Stomach (tissue), 9 donors: Measurements from ENCODE around the gene SYT7. TPM values are rescaled to one million over a fixed set of nuclear protein-coding genes. Genes with fewer than 3 reads are reported as not detected.

Experiments
- DNase-seq, 2 donors: peaks; one replicate each; pipeline versions ENCODE4 v3.0.0 to v3.0.0-alpha.2; 2013 to 2019
- H3K27ac ChIP-seq, 5 donors: fragments of 200-600 bp in 4 of 5; sonication (generic) in 4 of 5; one replicate each; pipeline ENCODE4 v1.5.1; 2013 to 2019; ENCODE audit warnings: mild to moderate bottlenecking in 1 of 5, moderate library complexity in 1 of 5
- H3K27me3 ChIP-seq, 3 donors: fragments of 200-600 bp; sonication (generic); one replicate each; pipeline ENCODE4 v1.5.1; 2017 to 2019; ENCODE audit warnings: mixed run types in 1 of 3
- H3K36me3 ChIP-seq, 4 donors: fragments of 200-600 bp; sonication (generic); 1 replicate in 3 of 4; 2 replicates in 1 of 4; pipeline ENCODE4 v1.5.1; 2016 to 2019
- H3K4me1 ChIP-seq, 4 donors: fragments of 200-600 bp; sonication (generic); one replicate each; pipeline ENCODE4 v1.5.1; 2016 to 2019
- H3K4me3 ChIP-seq, 4 donors: fragments of 200-600 bp; sonication (generic) in 3 of 4; one replicate each; pipeline ENCODE4 v1.5.1; 2016 to 2019; ENCODE audit warnings: mild to moderate bottlenecking in 1 of 4
- H3K9me3 ChIP-seq, 4 donors: fragments of 200-600 bp; sonication (generic); one replicate each; pipeline ENCODE4 v1.5.1; 2016 to 2019
- CTCF ChIP-seq, 7 experiments: fragments of 450-650 bp in 4 of 7; fragments of 200-600 bp in 3 of 7; sonication (generic) in 3 of 7; IDR thresholded peaks; one replicate each; pipeline ENCODE4 v1.5.1; 2016 to 2019; ENCODE audit warnings: antibody characterized with exemption in 7 of 7, control low read depth in 2 of 7, mild to moderate bottlenecking in 1 of 7
- EP300 ChIP-seq: sonication (generic); formaldehyde crosslinking; IDR thresholded peaks from one replicate; pipeline ENCODE4 v1.6.1; 2017; ENCODE audit warnings: antibody characterized with exemption
- POLR2A ChIP-seq, 4 donors: fragments of 450-650 bp; IDR thresholded peaks; one replicate each; pipeline ENCODE4 v1.6.1; 2016; ENCODE audit warnings: antibody characterized with exemption in 4 of 4, control low read depth in 2 of 4, mild to moderate bottlenecking in 1 of 4, moderate library complexity in 1 of 4
- POLR2AphosphoS5 ChIP-seq, 3 donors: sonication (generic); formaldehyde crosslinking; IDR thresholded peaks; one replicate each; pipeline ENCODE4 v1.6.1; 2016; ENCODE audit warnings: antibody characterized with exemption in 3 of 3
- WGBS, 5 donors: extraction: QIAGEN DNeasy Blood & Tissue Kit in 3 of 5; methylation state at CpG; one replicate each; pipeline versions ENCODE4 v1.1.5 to v1.1.7; 2013 to 2018; 5-methylcytosine and 5-hydroxymethylcytosine counted together
- intact Hi-C: fragments of 100-400 bp; cut with DNase I; formaldehyde crosslinking; loops from one replicate; pipeline ENCODE4 v1.15.1; 2023; ENCODE audit warnings: low total_unique reads
- polyA plus RNA-seq, 3 donors: library from polyadenylated mRNA; stranded (reverse); fragments of 200-250 nt; gene quantifications; one replicate each; pipeline ENCODE4 v1.2.3, GENCODE V29; 2013
- total RNA-seq, 5 donors: library from RNA; depleted of rRNA; stranded (reverse); fragments of >200 nt; gene quantifications; one replicate each; pipeline versions ENCODE4 v1.1.0 to v1.2.3, GENCODE V29; 2014 to 2016
- donor health status: healthy with polysubstance abuse.
- donor health status: Bipolar disorder and iron deficiency.
- donor health status: healthy.

Gene SYT7
- total and polyA plus RNA-seq, 8 donors, result 0.92 to 8.4 (median 1.4) TPM; not detected in 1

- no peak for DNase-seq
- no peak overlapping the region for H3K27ac ChIP-seq
- intact Hi-C loops, result no loop called here
- H3K27me3 ChIP-seq, result peaks cover 8 to 90% (median 58%) of the 10 kb centered on the region in 3 donors
- H3K9me3 ChIP-seq, result no peaks in the 10 kb centered on the region
- no peaks in the 10 kb centered on the region for H3K36me3 ChIP-seq
- 46 to 67% (median 50%) methylated on average over 6 to 10 of the region's 10 CpGs for WGBS, 5 donors
- H3K4me3 ChIP-seq, result no peak overlapping the region
- TF ChIP-seq EP300, result no peak
- TF ChIP-seq CTCF (IDR thresholded peaks at IDR 0.05), result no peak
- TF ChIP-seq POLR2AphosphoS5 (IDR thresholded peaks at IDR 0.05), result no peak
- TF ChIP-seq POLR2A (IDR thresholded peaks at IDR 0.05), result no peak
- peaks cover 7 to 26% (median 23%) of the 10 kb centered on the region in 4 donors for H3K4me1 ChIP-seq
Observed at GRCh38 chr11:61555978-61556377, 24.9 kb downstream of the SYT7 start.

GRCh38 chr11:61555051-61555969 lies 25.6 kb downstream of the SYT7 start:
- Histone ChIP-seq H3K9me3 (no peaks in the 10 kb centered on the region), H3K36me3 (no peaks in the 10 kb centered on the region), H3K27ac (no peak overlapping the region), H3K4me1 (peaks cover 7 to 26% (median 23%) of the 10 kb centered on the region in 4 donors), H3K27me3 (peaks cover 8 to 97% (median 58%) of the 10 kb centered on the region in 3 donors), H3K4me3 (no peak overlapping the region)
- DNase-seq, result peak in 1 of 2 donors; percentile 52
- intact Hi-C loops, result no loop called here
- no peak for TF ChIP-seq POLR2AphosphoS5 (IDR thresholded peaks at IDR 0.05)
- TF ChIP-seq CTCF (IDR thresholded peaks at IDR 0.05), result no peak
- TF ChIP-seq POLR2A (IDR thresholded peaks at IDR 0.05), result no peak
- TF ChIP-seq EP300, result no peak
- 5 to 10% (median 6%) methylated on average over 34 to 57 of the region's 57 CpGs for WGBS, 5 donors

GRCh38 chr11:61554172-61554988 lies 26.5 kb downstream of the SYT7 start:
- no peak for DNase-seq
- H3K9me3 ChIP-seq, result no peaks in the 10 kb centered on the region
- peaks cover 8 to 100% (median 53%) of the 10 kb centered on the region in 3 donors for H3K27me3 ChIP-seq
- WGBS, 5 donors, result 32 to 43% (median 36%) methylated on average over 9 to 13 of the region's 13 CpGs
- H3K4me3 ChIP-seq, result no peak overlapping the region
- intact Hi-C loops, result no loop called here
- H3K27ac ChIP-seq, result no peak overlapping the region
- H3K36me3 ChIP-seq, result no peaks in the 10 kb centered on the region
- peaks cover 7 to 26% (median 23%) of the 10 kb centered on the region in 4 donors for H3K4me1 ChIP-seq
- TF ChIP-seq CTCF (IDR thresholded peaks at IDR 0.05) (no peak), POLR2A (IDR thresholded peaks at IDR 0.05) (no peak), POLR2AphosphoS5 (IDR thresholded peaks at IDR 0.05) (no peak), EP300 (no peak)
